ENCODE measurements around the gene CASP4.
A peak's percentile ranks its signal among the peaks of the same experiment; 100 is the strongest.

CASP4 gene

GRCh38 chr11:104918113-104918824 is 50.1 kb downstream of the CASP4 start:
- Histone ChIP-seq H3K27ac (ENCODE audit: low read depth, low read length, severe bottlenecking) (no peak overlapping the region), H3K4me3 (ENCODE audit: extremely low read depth, insufficient read depth, low read length, poor library complexity, severe bottlenecking) (no peak overlapping the region), H3K4me1 (ENCODE audit: control insufficient read depth, insufficient read depth, low read length, poor library complexity, severe bottlenecking) (no peaks in the 10 kb centered on the region), H3K9me3 (ENCODE audit: control insufficient read depth, low read length) (no peaks in the 10 kb centered on the region), H3K36me3 (ENCODE audit: control insufficient read depth, insufficient read depth, low read length) (no peaks in the 10 kb centered on the region)
- 77 to 89% methylated on average over 4 of the region's 6 CpGs for WGBS, 2 experiments (ENCODE audit: insufficient coverage in 2 of 2)

GRCh38 chr11:104917271-104918112 is 50.9 kb downstream of the CASP4 start:
- no peak overlapping the region for H3K27ac ChIP-seq (ENCODE audit: low read depth, low read length, severe bottlenecking)
- H3K4me1 ChIP-seq (ENCODE audit: control insufficient read depth, insufficient read depth, low read length, poor library complexity, severe bottlenecking), result no peaks in the 10 kb centered on the region
- H3K36me3 ChIP-seq (ENCODE audit: control insufficient read depth, insufficient read depth, low read length), result no peaks in the 10 kb centered on the region
- WGBS, 2 experiments (ENCODE audit: insufficient coverage in 2 of 2), result 88 to 92% methylated on average over 1 to 2 of the region's 4 CpGs
- H3K4me3 ChIP-seq (ENCODE audit: extremely low read depth, insufficient read depth, low read length, poor library complexity, severe bottlenecking), result no peak overlapping the region
- no peaks in the 10 kb centered on the region for H3K9me3 ChIP-seq (ENCODE audit: control insufficient read depth, low read length)

GRCh38 chr11:104916442-104916841 is 51.9 kb downstream of the CASP4 start:
- no peaks in the 10 kb centered on the region for H3K9me3 ChIP-seq (ENCODE audit: control insufficient read depth, low read length)
- H3K4me3 ChIP-seq (ENCODE audit: extremely low read depth, insufficient read depth, low read length, poor library complexity, severe bottlenecking), result no peak overlapping the region
- H3K27ac ChIP-seq (ENCODE audit: low read depth, low read length, severe bottlenecking), result no peak overlapping the region
- no peaks in the 10 kb centered on the region for H3K4me1 ChIP-seq (ENCODE audit: control insufficient read depth, insufficient read depth, low read length, poor library complexity, severe bottlenecking)
- no peaks in the 10 kb centered on the region for H3K36me3 ChIP-seq (ENCODE audit: control insufficient read depth, insufficient read depth, low read length)

- Histone ChIP-seq H3K4me1 (ENCODE audit: control insufficient read depth, insufficient read depth, low read length, poor library complexity, severe bottlenecking) (no peaks in the 10 kb centered on the region), H3K36me3 (ENCODE audit: control insufficient read depth, insufficient read depth, low read length) (no peaks in the 10 kb centered on the region), H3K9me3 (ENCODE audit: control insufficient read depth, low read length) (no peaks in the 10 kb centered on the region), H3K4me3 (ENCODE audit: extremely low read depth, insufficient read depth, low read length, poor library complexity, severe bottlenecking) (no peak overlapping the region), H3K27ac (ENCODE audit: low read depth, low read length, severe bottlenecking) (no peak overlapping the region)
- WGBS, 2 experiments (ENCODE audit: insufficient coverage in 2 of 2), result no CpG with 5 or more reads among the region's 3 CpGs
Observed at GRCh38 chr11:104912102-104912501, 56.3 kb downstream of the CASP4 start.

- 78 to 96% methylated on average over 2 to 3 of the region's 3 CpGs for WGBS, 2 experiments (ENCODE audit: insufficient coverage in 2 of 2)
- H3K4me1 ChIP-seq (ENCODE audit: control insufficient read depth, insufficient read depth, low read length, poor library complexity, severe bottlenecking), result no peaks in the 10 kb centered on the region
- H3K36me3 ChIP-seq (ENCODE audit: control insufficient read depth, insufficient read depth, low read length), result no peaks in the 10 kb centered on the region
- H3K4me3 ChIP-seq (ENCODE audit: extremely low read depth, insufficient read depth, low read length, poor library complexity, severe bottlenecking), result no peak overlapping the region
- no peaks in the 10 kb centered on the region for H3K9me3 ChIP-seq (ENCODE audit: control insufficient read depth, low read length)
- no peak overlapping the region for H3K27ac ChIP-seq (ENCODE audit: low read depth, low read length, severe bottlenecking)
Observed at GRCh38 chr11:104908186-104908531, 60.2 kb downstream of the CASP4 start.

- Histone ChIP-seq H3K4me1 (ENCODE audit: control insufficient read depth, insufficient read depth, low read length, poor library complexity, severe bottlenecking) (no peaks in the 10 kb centered on the region), H3K9me3 (ENCODE audit: control insufficient read depth, low read length) (no peaks in the 10 kb centered on the region), H3K27ac (ENCODE audit: low read depth, low read length, severe bottlenecking) (no peak overlapping the region), H3K4me3 (ENCODE audit: extremely low read depth, insufficient read depth, low read length, poor library complexity, severe bottlenecking) (no peak overlapping the region), H3K36me3 (ENCODE audit: control insufficient read depth, insufficient read depth, low read length) (no peaks in the 10 kb centered on the region)
- WGBS, 2 experiments (ENCODE audit: insufficient coverage in 2 of 2), result 78% methylated on average over 5 to 6 of the region's 7 CpGs
Observed at GRCh38 chr11:104907521-104908185, 60.7 kb downstream of the CASP4 start.

- 96 to 100% methylated on average over 1 to 3 of the region's 4 CpGs for WGBS, 2 experiments (ENCODE audit: insufficient coverage in 2 of 2)
- no peak overlapping the region for H3K27ac ChIP-seq (ENCODE audit: low read depth, low read length, severe bottlenecking)
- H3K9me3 ChIP-seq (ENCODE audit: control insufficient read depth, low read length), result no peaks in the 10 kb centered on the region
- no peak overlapping the region for H3K4me3 ChIP-seq (ENCODE audit: extremely low read depth, insufficient read depth, low read length, poor library complexity, severe bottlenecking)
- H3K36me3 ChIP-seq (ENCODE audit: control insufficient read depth, insufficient read depth, low read length), result no peaks in the 10 kb centered on the region
- H3K4me1 ChIP-seq (ENCODE audit: control insufficient read depth, insufficient read depth, low read length, poor library complexity, severe bottlenecking), result no peaks in the 10 kb centered on the region
Observed at GRCh38 chr11:104905271-104905670, 63.1 kb downstream of the CASP4 start.

GRCh38 chr11:104899226-104899625 is 69.1 kb downstream of the CASP4 start:
- Histone ChIP-seq H3K4me3 (ENCODE audit: extremely low read depth, insufficient read depth, low read length, poor library complexity, severe bottlenecking) (no peak overlapping the region), H3K27ac (ENCODE audit: low read depth, low read length, severe bottlenecking) (no peak overlapping the region), H3K4me1 (ENCODE audit: control insufficient read depth, insufficient read depth, low read length, poor library complexity, severe bottlenecking) (peaks cover 3% of the 10 kb centered on the region), H3K36me3 (ENCODE audit: control insufficient read depth, insufficient read depth, low read length) (no peaks in the 10 kb centered on the region), H3K9me3 (ENCODE audit: control insufficient read depth, low read length) (no peaks in the 10 kb centered on the region)

- Histone ChIP-seq H3K27ac (ENCODE audit: low read depth, low read length, severe bottlenecking) (peak overlapping the region; percentile 43), H3K4me1 (ENCODE audit: control insufficient read depth, insufficient read depth, low read length, poor library complexity, severe bottlenecking) (peaks cover 3% of the 10 kb centered on the region), H3K36me3 (ENCODE audit: control insufficient read depth, insufficient read depth, low read length) (no peaks in the 10 kb centered on the region), H3K4me3 (ENCODE audit: extremely low read depth, insufficient read depth, low read length, poor library complexity, severe bottlenecking) (no peak overlapping the region), H3K9me3 (ENCODE audit: control insufficient read depth, low read length) (no peaks in the 10 kb centered on the region)
- 100% methylated on average over 1 of the region's 1 CpG; no CpG with 5 or more reads in 1 of the 2 experiments for WGBS, 2 experiments (ENCODE audit: insufficient coverage in 2 of 2)
Observed at GRCh38 chr11:104898685-104899013, 69.7 kb downstream of the CASP4 start.

GRCh38 chr11:104897891-104898684 is 70.3 kb downstream of the CASP4 start, which contains the start of gene CASP12:
Gene CASP12, minus strand, starts transcription at chr11:104898460.
- 90 to 100% methylated on average over 2 to 4 of the region's 9 CpGs for WGBS, 2 experiments (ENCODE audit: insufficient coverage in 2 of 2)
- H3K27ac ChIP-seq (ENCODE audit: low read depth, low read length, severe bottlenecking), result peak within 1 kb of the TSS; percentile 43
- peaks cover 7% of the 10 kb centered on the region for H3K4me1 ChIP-seq (ENCODE audit: control insufficient read depth, insufficient read depth, low read length, poor library complexity, severe bottlenecking)
- no peak within 1 kb of the TSS for H3K4me3 ChIP-seq (ENCODE audit: extremely low read depth, insufficient read depth, low read length, poor library complexity, severe bottlenecking)
- no peaks in the 10 kb centered on the region for H3K36me3 ChIP-seq (ENCODE audit: control insufficient read depth, insufficient read depth, low read length)
- H3K9me3 ChIP-seq (ENCODE audit: control insufficient read depth, low read length), result no peaks in the 10 kb centered on the region

All from mesodermal cell (in vitro differentiated cells).